Smooth muscle cell (in vitro differentiated cells): ENCODE results near the gene WDR74. TPM values are rescaled to one million over a fixed set of nuclear protein-coding genes. Genes with fewer than 3 reads are reported as not detected.

Experiments used
- DNase-seq: peaks from one replicate; lab custom pipeline; 2025; ENCODE audit not compliant: unreplicated experiment; lab: John Stamatoyannopoulos, UW
- H2AFZ ChIP-seq: fragments of 200-600 bp; sonication (generic); 2 replicates; pipeline ENCODE4 v1.6.0; 2016; ENCODE audit warnings: antibody characterized with exemption, low read depth, mild to moderate bottlenecking
- H3F3A ChIP-seq: fragments of 200-600 bp; sonication (generic); 2 replicates; pipeline ENCODE4 v1.6.0; 2017; ENCODE audit warnings: antibody characterized with exemption, low read depth
- H3K27ac ChIP-seq: fragments of 200-600 bp; sonication (generic); 2 replicates; pipeline ENCODE4 v1.5.1; 2016; ENCODE audit warnings: low read depth, mild to moderate bottlenecking
- H3K27me3 ChIP-seq: fragments of 200-600 bp; sonication (generic); 2 replicates; pipeline ENCODE4 v1.6.1; 2016; ENCODE audit warnings: low read depth, mild to moderate bottlenecking
- H3K36me3 ChIP-seq: fragments of 200-600 bp; sonication (generic); 2 replicates; pipeline ENCODE4 v1.5.1; 2016; ENCODE audit warnings: low read depth
- H3K4me1 ChIP-seq: fragments of 200-600 bp; sonication (generic); 2 replicates; pipeline ENCODE4 v1.5.1; 2016; ENCODE audit warnings: low read depth
- H3K4me2 ChIP-seq: fragments of 200-600 bp; sonication (generic); 2 replicates; pipeline ENCODE4 v1.6.0; 2016; ENCODE audit warnings: mild to moderate bottlenecking
- H3K4me3 ChIP-seq: fragments of 200-600 bp; sonication (generic); 2 replicates; pipeline ENCODE4 v1.5.1; 2016; ENCODE audit warnings: mild to moderate bottlenecking
- H3K79me2 ChIP-seq: fragments of 200-600 bp; sonication (generic); 2 replicates; pipeline ENCODE4 v1.6.0; 2016; ENCODE audit warnings: low read depth, mild to moderate bottlenecking
- H3K9ac ChIP-seq: fragments of 200-600 bp; sonication (generic); 2 replicates; pipeline ENCODE4 v1.6.0; 2016; ENCODE audit warnings: low read depth
- H3K9me3 ChIP-seq: fragments of 200-600 bp; sonication (generic); replicated peaks from 2 replicates; pipeline ENCODE4 v1.5.1; 2016; ENCODE audit warnings: low read depth
- H4K20me1 ChIP-seq: fragments of 200-600 bp; sonication (generic); 2 replicates; pipeline ENCODE4 v1.6.0; 2016; ENCODE audit warnings: low read depth
- WGBS: methylation state at CpG from one replicate; pipeline ENCODE4 v1.1.7; 2016; ENCODE audit warnings: low lambda C conversion rate; 5-methylcytosine and 5-hydroxymethylcytosine counted together
- microRNA-seq: library from miRNA; unstranded; fragments of <30 nt; microRNA quantifications from one replicate; pipeline ENCODE4, GENCODE V29; 2016; ENCODE audit warnings: borderline number of aligned reads
- polyA plus RNA-seq: library from polyadenylated mRNA; unstranded; fragments of >200 nt; fragmentation: Nextera tagmentation; extraction: Ambion mirVana; gene quantifications from 2 replicates; pipeline ENCODE4 v1.2.1, GENCODE V29; 2016
- small RNA-seq: library from RNA; depleted of rRNA; stranded (forward); fragments of <200 nt; gene quantifications from one replicate; pipeline ENCODE3, GENCODE V24; 2014
- total RNA-seq: library from RNA; depleted of rRNA; stranded (reverse); fragments of >200 nt; gene quantifications from 2 replicates; pipeline ENCODE4 v1.2.3, GENCODE V29; 2014
- TF ChIP-seq, protein P1 (sequence below): fragments of 200-600 bp; sonication (generic); IDR thresholded peaks from 2 replicates; pipeline ENCODE4 v1.5.1; 2017; ENCODE audit warnings: borderline replicate concordance, mild to moderate bottlenecking, antibody characterized with exemption; ENCODE audit not compliant: insufficient read depth, poor library complexity, severe bottlenecking

Gene WDR74
- total and polyA plus RNA-seq, 2 experiments from 2014 or later: 36.6 to 46.1 TPM

DNA sequence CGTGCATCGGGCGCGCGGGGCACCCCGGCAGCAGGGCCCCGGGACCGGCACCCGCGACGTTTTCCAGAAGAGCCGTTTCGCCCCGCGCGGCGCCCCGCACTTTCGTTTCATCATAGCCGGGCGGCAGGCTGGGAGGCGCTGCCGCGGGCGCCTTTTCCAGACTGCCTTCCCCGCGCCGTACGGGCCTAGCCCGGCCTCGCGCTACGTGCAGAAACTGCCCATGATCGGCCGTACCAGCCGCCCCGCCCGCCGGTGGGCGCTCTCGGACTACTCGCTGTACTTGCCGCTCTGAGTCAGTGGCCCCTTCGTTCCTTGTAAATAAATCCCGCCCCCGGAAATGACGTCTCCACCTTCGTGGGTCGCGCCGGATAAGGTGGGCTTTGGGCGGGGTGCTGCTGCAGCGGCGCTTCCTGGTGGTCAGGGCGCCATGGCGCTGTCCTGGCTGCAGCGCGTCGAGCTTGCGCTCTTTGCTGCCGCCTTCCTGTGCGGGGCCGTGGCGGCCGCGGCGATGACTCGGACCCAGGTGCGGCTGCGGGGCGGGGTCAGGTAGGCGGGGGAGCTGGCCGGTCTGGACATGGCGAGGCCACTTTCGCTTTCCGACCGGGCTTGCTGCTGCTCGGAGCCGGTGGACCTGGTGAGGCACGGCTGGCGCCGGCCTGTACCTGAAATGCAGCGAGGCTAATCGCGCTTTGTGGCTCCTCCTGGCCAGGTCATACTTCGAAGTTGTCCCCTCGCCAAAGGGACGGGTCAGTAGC, 52.2 kb downstream of the WDR74 start, which contains the start of gene TMEM179B:
TMEM179B (plus strand) TSS at position 398 of the 755 bp plus-strand sequence; CDS start at position 428, 30 bp downstream.
- Histone ChIP-seq H2AFZ (peak within 1 kb of the TSS; percentile 67), H3K36me3 (no peaks in the 10 kb centered on the region), H3K4me3 (peak within 1 kb of the TSS; percentile 86), H3K4me1 (peaks cover 9% of the 10 kb centered on the region), H4K20me1 (peaks cover 5% of the 10 kb centered on the region), H3K9ac (peak within 1 kb of the TSS; percentile 81), H3K27ac (peak within 1 kb of the TSS; percentile 87), H3K27me3 (no peaks in the 10 kb centered on the region), H3K4me2 (peak within 1 kb of the TSS; percentile 95), H3F3A (peaks cover 22% of the 10 kb centered on the region), H3K9me3 (no peaks in the 10 kb centered on the region), H3K79me2 (peaks cover 39% of the 10 kb centered on the region)
- TF ChIP-seq, protein P1, sequence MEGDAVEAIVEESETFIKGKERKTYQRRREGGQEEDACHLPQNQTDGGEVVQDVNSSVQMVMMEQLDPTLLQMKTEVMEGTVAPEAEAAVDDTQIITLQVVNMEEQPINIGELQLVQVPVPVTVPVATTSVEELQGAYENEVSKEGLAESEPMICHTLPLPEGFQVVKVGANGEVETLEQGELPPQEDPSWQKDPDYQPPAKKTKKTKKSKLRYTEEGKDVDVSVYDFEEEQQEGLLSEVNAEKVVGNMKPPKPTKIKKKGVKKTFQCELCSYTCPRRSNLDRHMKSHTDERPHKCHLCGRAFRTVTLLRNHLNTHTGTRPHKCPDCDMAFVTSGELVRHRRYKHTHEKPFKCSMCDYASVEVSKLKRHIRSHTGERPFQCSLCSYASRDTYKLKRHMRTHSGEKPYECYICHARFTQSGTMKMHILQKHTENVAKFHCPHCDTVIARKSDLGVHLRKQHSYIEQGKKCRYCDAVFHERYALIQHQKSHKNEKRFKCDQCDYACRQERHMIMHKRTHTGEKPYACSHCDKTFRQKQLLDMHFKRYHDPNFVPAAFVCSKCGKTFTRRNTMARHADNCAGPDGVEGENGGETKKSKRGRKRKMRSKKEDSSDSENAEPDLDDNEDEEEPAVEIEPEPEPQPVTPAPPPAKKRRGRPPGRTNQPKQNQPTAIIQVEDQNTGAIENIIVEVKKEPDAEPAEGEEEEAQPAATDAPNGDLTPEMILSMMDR: peak; percentile 57
- DNase-seq: peak; percentile 80
- WGBS: under 1% methylated on average over 76 of the region's 88 CpGs

DNA sequence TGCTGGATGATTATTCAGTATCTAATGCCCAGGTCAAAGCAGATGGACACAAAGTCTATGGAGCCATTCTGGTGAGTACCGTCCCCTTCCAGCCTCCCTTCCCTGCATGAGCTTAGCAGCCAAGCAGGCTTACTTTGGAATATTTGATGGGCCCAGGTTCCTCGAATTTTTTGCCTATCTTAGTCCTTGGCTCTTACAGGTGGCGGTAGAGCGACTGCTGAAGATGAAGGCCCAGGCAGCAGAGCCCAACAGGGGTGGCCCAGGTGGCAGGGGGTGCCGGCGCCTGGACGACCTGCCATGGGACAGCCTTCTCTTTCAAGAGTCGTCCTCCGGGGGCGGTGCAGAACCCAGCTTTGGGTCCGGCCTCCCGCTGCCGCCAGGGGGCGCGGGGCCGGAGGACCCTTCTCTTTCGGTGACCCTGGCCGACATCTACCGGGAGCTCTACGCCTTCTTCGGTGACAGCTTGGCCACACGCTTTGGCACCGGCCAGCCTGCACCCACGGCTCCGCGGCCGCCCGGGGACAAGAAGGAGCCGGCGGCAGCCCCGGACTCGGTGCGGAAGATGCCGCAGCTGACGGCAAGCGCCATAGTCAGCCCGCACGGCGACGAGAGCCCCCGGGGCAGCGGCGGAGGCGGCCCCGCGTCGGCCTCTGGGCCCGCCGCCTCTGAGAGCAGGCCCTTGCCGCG, 52.9 kb downstream of the WDR74 start:
- TF ChIP-seq, protein P1: peak; percentile 93
- H3K4me3 ChIP-seq: peak overlapping the region; percentile 86
- H3K4me1 ChIP-seq: peaks cover 7% of the 10 kb centered on the region
- peak overlapping the region; percentile 81 for H3K9ac ChIP-seq
- no peaks in the 10 kb centered on the region for H3K27me3 ChIP-seq
- H4K20me1 ChIP-seq: peaks cover 5% of the 10 kb centered on the region
- peaks cover 36% of the 10 kb centered on the region for H3K79me2 ChIP-seq
- H3K36me3 ChIP-seq: no peaks in the 10 kb centered on the region
- no peaks in the 10 kb centered on the region for H3K9me3 ChIP-seq
- peak; percentile 61 for DNase-seq
- peak overlapping the region; percentile 87 for H3K27ac ChIP-seq
- WGBS: 2% methylated on average over 46 of the region's 51 CpGs
- peaks cover 17% of the 10 kb centered on the region for H3F3A ChIP-seq
- peak overlapping the region; percentile 95 for H3K4me2 ChIP-seq
- H2AFZ ChIP-seq: peak overlapping the region; percentile 67

Small RNA genes within 50 kb of the gene (microRNA-seq; reads per million reads assigned to microRNA genes)
- gene MIR6514 (2.3 reads per million), gene MIR6748 (1.8 reads per million)

Small RNA genes within 50 kb of the gene (small RNA-seq; reads per million reads assigned to genes)
- 0.34 reads per million, percentile 9 among the genes with 10 or more reads in this experiment for gene MIR6514
- not detected for gene RF00099
- gene RNU6-118P: 0.08 reads per million
- not detected for gene SNORD22
- gene SNORD26: not detected
- not detected for gene SNORD27
- gene SNORD28: not detected
- 4,303 reads per million, percentile 100 among the genes with 10 or more reads in this experiment for gene SNORD30

Other genes starting within 250 kb of the WDR74 start
- gene TUT1, start 248.1 kb downstream of the WDR74 start, total RNA-seq: 3.0 and 5.5 TPM in 2 replicates
- gene TUT1, start 248.1 kb downstream of the WDR74 start, polyA plus RNA-seq: 15.9 and 18.6 TPM in 2 replicates
- gene MTA2, start 237.7 kb downstream of the WDR74 start, total RNA-seq: 57.0 and 65.9 TPM in 2 replicates
- gene MTA2, start 237.7 kb downstream of the WDR74 start, polyA plus RNA-seq: 20.5 and 22.7 TPM in 2 replicates
- gene EML3, start 226.8 kb downstream of the WDR74 start, total RNA-seq: 20.6 and 35.0 TPM in 2 replicates
- 36.8 and 47.2 TPM in 2 replicates for gene EML3, start 226.8 kb downstream of the WDR74 start, polyA plus RNA-seq
- 0.63 and 4.0 TPM in 2 replicates for gene ROM1, start 226.3 kb downstream of the WDR74 start, total RNA-seq
- 0.91 and 1.4 TPM in 2 replicates for gene ROM1, start 226.3 kb downstream of the WDR74 start, polyA plus RNA-seq
- gene B3GAT3, start 217.6 kb downstream of the WDR74 start, total RNA-seq: 19.3 and 20.0 TPM in 2 replicates
- gene B3GAT3, start 217.6 kb downstream of the WDR74 start, polyA plus RNA-seq: 66.9 and 73.8 TPM in 2 replicates
- 176 and 186 TPM in 2 replicates for gene GANAB, start 193.0 kb downstream of the WDR74 start, total RNA-seq
- 194 and 225 TPM in 2 replicates for gene GANAB, start 193.0 kb downstream of the WDR74 start, polyA plus RNA-seq
- 7.3 and 8.2 TPM in 2 replicates for gene INTS5, start 186.3 kb downstream of the WDR74 start, total RNA-seq
- 11.9 and 13.2 TPM in 2 replicates for gene INTS5, start 186.3 kb downstream of the WDR74 start, polyA plus RNA-seq
- gene C11orf98, start 174.4 kb downstream of the WDR74 start, total RNA-seq: 54.4 and 68.4 TPM in 2 replicates
- gene C11orf98, start 174.4 kb downstream of the WDR74 start, polyA plus RNA-seq: 101 and 114 TPM in 2 replicates
- gene CSKMT, start 174.3 kb downstream of the WDR74 start, total RNA-seq: 1.3 and 4.9 TPM in 2 replicates
- gene CSKMT, start 174.3 kb downstream of the WDR74 start, polyA plus RNA-seq: 1.4 and 9.8 TPM in 2 replicates
- 5.5 and 7.7 TPM in 2 replicates for gene UQCC3, start 167.9 kb downstream of the WDR74 start, total RNA-seq
- 14.4 and 16.7 TPM in 2 replicates for gene UQCC3, start 167.9 kb downstream of the WDR74 start, polyA plus RNA-seq
- 1.5 and 5.6 TPM in 2 replicates for gene LBHD1, start 167.3 kb downstream of the WDR74 start, total RNA-seq
- 3.9 and 7.7 TPM in 2 replicates for gene LBHD1, start 167.3 kb downstream of the WDR74 start, polyA plus RNA-seq
- gene UBXN1, start 160.5 kb downstream of the WDR74 start, total RNA-seq: 52.2 and 58.1 TPM in 2 replicates
- 73.5 and 78.4 TPM in 2 replicates for gene UBXN1, start 160.5 kb downstream of the WDR74 start, polyA plus RNA-seq
- gene LRRN4CL, start 150.1 kb downstream of the WDR74 start, total RNA-seq: 0.76 and 1.3 TPM in 2 replicates
- not detected in 2 replicates for gene LRRN4CL, start 150.1 kb downstream of the WDR74 start, polyA plus RNA-seq
- 76.4 and 79.7 TPM in 2 replicates for gene BSCL2, start 132.2 kb downstream of the WDR74 start, total RNA-seq
- gene BSCL2, start 132.2 kb downstream of the WDR74 start, polyA plus RNA-seq: 115 and 123 TPM in 2 replicates
- gene GNG3, start 131.9 kb downstream of the WDR74 start, total RNA-seq: 0.18 TPM in 1 of 2 replicates, not detected in the other
- 0.18 and 1.2 TPM in 2 replicates for gene GNG3, start 131.9 kb downstream of the WDR74 start, polyA plus RNA-seq
- gene HNRNPUL2, start 112.1 kb downstream of the WDR74 start, total RNA-seq: 14.3 and 19.4 TPM in 2 replicates
- 3.6 and 4.5 TPM in 2 replicates for gene HNRNPUL2, start 112.1 kb downstream of the WDR74 start, polyA plus RNA-seq
- 20.1 and 53.0 TPM in 2 replicates for gene TTC9C, start 111.1 kb downstream of the WDR74 start, total RNA-seq
- 46.9 and 49.3 TPM in 2 replicates for gene TTC9C, start 111.1 kb downstream of the WDR74 start, polyA plus RNA-seq
- gene ZBTB3, start 85.4 kb downstream of the WDR74 start, total RNA-seq: 3.3 TPM in 2 replicates
- gene ZBTB3, start 85.4 kb downstream of the WDR74 start, polyA plus RNA-seq: 2.9 and 3.6 TPM in 2 replicates
- 147 and 197 TPM in 2 replicates for gene POLR2G, start 78.0 kb downstream of the WDR74 start, total RNA-seq
- 192 and 220 TPM in 2 replicates for gene POLR2G, start 78.0 kb downstream of the WDR74 start, polyA plus RNA-seq
- 10.5 and 11.9 TPM in 2 replicates for gene TAF6L, start 68.2 kb downstream of the WDR74 start, total RNA-seq
- gene TAF6L, start 68.2 kb downstream of the WDR74 start, polyA plus RNA-seq: 18.6 and 27.2 TPM in 2 replicates
- 96.0 and 103 TPM in 2 replicates for gene TMEM179B, start 52.2 kb downstream of the WDR74 start, total RNA-seq
- 113 and 125 TPM in 2 replicates for gene TMEM179B, start 52.2 kb downstream of the WDR74 start, polyA plus RNA-seq
- 43.2 and 47.8 TPM in 2 replicates for gene TMEM223, start 47.6 kb downstream of the WDR74 start, total RNA-seq
- gene TMEM223, start 47.6 kb downstream of the WDR74 start, polyA plus RNA-seq: 40.8 and 46.8 TPM in 2 replicates
- 33.4 and 35.4 TPM in 2 replicates for gene NXF1, start 34.1 kb downstream of the WDR74 start, total RNA-seq
- gene NXF1, start 34.1 kb downstream of the WDR74 start, polyA plus RNA-seq: 46.5 and 78.8 TPM in 2 replicates
- gene STX5, start 7.5 kb downstream of the WDR74 start, total RNA-seq: 44.6 and 52.6 TPM in 2 replicates
- gene STX5, start 7.5 kb downstream of the WDR74 start, polyA plus RNA-seq: 67.9 and 69.0 TPM in 2 replicates
- not detected in 2 replicates for gene TEX54, start 6.7 kb downstream of the WDR74 start, total RNA-seq
- gene TEX54, start 6.7 kb downstream of the WDR74 start, polyA plus RNA-seq: 1.4 and 3.1 TPM in 2 replicates
- gene SLC3A2, start 41.3 kb upstream of the WDR74 start, total RNA-seq: 181 and 248 TPM in 2 replicates
- gene SLC3A2, start 41.3 kb upstream of the WDR74 start, polyA plus RNA-seq: 179 and 291 TPM in 2 replicates
- gene CHRM1, start 81.8 kb upstream of the WDR74 start, total RNA-seq: not detected in 2 replicates
- gene CHRM1, start 81.8 kb upstream of the WDR74 start, polyA plus RNA-seq: not detected in 2 replicates
- not detected in 2 replicates for gene SLC22A6, start 145.4 kb upstream of the WDR74 start, total RNA-seq
- not detected in 2 replicates for gene SLC22A6, start 145.4 kb upstream of the WDR74 start, polyA plus RNA-seq
- not detected in 2 replicates for gene SLC22A8, start 176.3 kb upstream of the WDR74 start, total RNA-seq
- gene SLC22A8, start 176.3 kb upstream of the WDR74 start, polyA plus RNA-seq: not detected in 2 replicates